ELF-1 (cell line): ENCODE data around the gene GABRR3.
A peak's percentile ranks its signal among the peaks of the same experiment; 100 is the strongest.

Experiments used
- DNase-seq: peaks from one replicate; pipeline ENCODE4 v3.0.0-alpha.2; 2016; ENCODE audit warnings: low read depth, low spot score

Gene GABRR3

DNA sequence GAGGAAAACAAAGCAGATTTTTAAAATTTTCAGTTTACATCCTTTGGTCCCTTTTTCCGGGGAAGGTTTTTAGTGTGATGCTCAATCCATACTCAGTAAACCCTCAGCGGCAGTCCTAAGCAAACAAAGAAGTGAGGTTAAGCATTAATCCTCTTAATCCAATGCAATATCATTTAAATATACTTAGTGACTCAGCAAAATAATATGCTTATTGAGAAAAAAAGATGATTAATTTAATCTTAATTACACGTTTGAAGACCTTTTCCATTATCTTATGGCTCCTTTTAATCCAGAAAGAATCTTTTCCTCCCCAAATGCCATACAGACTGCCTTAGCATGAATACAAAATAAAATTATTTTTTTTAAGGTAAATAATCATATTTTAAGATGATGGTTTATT is at the start of gene GABRR3:
GABRR3 (minus strand) TSS at position 108 of the 400 bp plus-strand sequence. CDS start 328 bp downstream, outside the sequence.
- DNase-seq: no peak

DNA sequence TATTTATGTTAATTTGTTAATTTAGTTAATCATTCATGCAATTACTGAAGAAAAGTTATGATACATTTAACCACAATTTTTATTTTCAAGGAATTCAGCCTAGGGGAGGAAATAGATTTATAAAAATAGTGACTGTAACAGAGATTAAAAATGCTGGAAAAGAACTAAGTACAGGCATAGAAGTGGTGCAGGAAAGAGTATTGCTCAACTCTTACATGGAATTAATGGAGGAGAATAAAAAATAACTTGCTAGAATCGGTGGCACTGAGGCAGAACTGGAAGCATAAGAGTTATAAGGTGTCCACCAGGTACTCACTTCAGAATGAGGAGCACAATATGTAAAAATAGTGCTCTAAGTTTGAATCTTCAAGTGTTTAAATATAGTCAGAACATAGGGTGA is 38.4 kb upstream of the GABRR3 start:
- DNase-seq: no peak

DNA sequence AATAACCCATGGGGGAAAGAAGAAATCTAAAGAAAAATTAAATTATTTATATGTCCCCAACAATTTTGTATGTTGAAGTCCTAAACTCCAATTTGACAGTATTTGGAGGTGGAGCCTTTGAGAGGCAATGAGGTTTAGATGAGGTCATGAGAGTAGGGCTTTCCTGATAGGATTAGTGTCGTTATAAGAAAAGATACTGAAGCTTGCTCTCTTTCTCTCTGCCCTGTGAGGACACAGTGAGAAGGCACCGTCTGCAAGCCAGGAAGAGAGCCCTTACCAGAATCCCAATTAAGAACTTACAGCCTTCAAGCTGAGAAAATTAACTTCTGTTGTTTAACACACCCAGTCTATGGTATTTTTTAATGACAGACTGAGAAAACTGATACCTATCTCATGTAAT is 35.7 kb upstream of the GABRR3 start:
- DNase-seq: no peak

DNA sequence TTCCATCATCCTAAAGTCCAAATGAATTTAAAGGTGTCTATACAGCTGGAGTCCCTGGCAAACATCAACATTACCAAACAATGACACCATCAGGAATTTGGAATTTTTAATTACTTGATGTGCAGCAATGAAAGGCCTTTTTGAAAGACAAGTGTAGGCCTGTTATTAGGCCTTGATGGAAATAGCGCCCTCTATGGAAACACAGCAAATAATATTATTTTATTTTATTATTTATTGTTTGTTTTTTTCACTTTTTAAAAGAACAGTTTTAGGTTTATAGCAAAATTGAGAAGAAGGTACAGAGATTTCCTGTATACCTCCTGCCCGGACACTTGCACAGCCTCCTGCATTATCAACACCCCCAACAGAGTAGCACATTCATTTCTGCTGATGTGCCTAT is 33.7 kb upstream of the GABRR3 start:
- DNase-seq: no peak

DNA sequence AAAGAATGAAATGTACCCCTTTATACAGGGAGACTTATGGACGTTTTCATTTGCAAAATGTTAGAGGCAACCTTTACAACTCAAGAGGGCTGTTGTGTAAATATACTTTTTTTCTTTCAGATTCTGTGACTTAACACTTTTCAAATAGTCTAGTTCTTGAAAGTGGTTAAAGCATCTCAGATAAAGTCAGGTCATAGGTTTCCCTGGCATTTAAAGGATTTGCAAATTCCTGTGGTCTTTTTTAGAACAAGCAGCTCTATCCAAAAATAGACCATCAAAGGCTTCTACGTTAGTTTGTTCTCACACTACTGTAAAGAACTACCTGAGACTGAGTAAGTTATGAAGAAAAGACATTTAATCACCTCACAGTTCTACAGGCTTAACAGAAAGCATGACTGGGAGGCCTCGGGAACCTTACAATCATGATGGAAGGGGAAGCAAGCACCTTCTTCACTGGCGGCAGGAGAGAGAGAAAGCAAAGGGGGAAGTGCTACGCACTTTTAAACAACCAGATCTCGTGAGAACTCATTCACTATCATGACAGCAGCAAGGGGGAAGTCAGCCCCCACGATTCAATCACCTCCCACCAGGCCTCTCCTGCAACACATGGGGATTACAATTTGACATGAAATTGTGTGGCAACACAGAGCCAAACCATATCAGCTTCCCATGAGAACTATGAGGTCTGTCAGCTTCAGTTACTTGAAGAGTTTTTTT is 23.3 kb upstream of the GABRR3 start:
- peak; percentile 37 for DNase-seq

DNA sequence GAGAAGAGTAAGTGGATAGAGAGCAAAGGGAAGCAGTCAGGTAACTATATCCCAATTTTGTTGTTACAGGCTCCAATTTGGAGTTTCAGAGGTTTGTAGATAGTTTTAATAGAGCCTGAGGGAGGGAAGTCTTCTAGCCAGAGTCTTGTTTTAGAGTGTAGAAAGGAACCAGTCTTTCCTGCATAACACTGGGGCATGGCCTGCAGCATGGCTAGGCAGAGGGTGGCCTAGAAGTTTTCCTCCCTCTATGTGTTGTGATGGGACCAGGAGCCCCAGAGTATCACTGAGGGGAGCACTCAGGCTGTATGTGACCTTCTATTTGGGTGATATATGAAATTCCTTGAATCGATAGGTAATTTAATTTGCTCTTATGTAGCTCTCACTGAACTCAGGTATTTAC is 22.5 kb upstream of the GABRR3 start:
- peak; percentile 77 for DNase-seq

GRCh38 chr3:98056035-98056434 is 20.9 kb upstream of the GABRR3 start:
- no peak for DNase-seq

- DNase-seq: no peak
These were observed 14.2 kb upstream of the GABRR3 start for GRCh38 chr3:98049271-98049670.

DNA sequence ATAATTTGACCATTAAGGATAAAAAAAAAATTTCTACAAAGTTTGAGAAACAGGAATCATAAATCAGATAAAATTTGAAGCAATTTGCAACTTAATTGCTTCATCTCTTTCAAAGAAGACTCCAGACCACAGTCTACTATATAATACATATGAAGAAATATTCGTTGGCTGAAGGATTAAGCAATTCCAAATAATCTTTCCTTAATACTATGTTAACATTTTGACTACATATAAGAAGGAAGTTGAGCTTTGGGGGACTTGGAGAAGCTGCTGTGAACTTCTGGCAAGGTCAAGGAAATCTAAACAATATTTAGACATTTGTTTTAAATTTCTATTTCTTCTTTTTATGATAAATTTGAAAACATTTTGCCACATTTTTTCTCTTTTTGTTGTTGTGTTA is 13.5 kb upstream of the GABRR3 start:
- DNase-seq: no peak

DNA sequence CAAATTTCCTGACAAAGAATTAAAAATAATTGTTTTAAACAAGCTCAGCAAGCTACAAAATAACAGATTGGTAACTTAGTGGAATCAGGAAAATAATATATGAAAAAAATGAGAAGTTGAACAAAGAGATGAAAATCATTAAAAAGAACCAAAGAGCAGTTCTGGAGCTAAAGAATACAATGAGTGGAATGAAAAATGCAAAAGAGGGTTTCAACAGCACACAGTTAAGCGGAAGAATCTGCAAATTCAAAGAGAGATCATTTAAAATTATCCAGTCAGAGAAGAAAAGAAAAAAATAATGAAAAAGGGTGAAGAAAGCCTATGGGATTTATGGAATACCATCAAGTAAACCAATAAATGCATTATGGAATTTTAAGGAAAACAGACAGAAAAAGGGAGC is 6.2 kb upstream of the GABRR3 start:
- no peak for DNase-seq

- DNase-seq: peak; percentile 87
These were observed 4.4 kb upstream of the GABRR3 start for GRCh38 chr3:98039322-98040024.

DNA sequence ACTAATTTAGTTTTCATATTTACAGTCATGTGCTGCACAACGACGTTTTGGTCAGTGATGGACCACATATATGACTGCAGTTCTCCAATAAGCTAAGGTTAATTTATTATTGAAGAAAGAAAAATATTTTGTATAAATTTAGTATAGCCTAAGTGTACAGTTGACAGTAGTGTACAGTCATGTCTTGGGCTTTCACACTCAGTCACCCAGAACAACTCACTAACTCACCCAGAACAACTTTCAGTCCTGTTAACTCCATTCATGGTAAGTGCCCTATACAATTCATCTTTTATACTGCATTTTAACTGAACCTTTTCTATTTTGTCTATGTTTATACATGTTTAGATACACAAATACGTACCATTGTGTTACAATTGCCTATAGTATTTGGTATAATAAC is 3.8 kb upstream of the GABRR3 start:
- no peak for DNase-seq

DNA sequence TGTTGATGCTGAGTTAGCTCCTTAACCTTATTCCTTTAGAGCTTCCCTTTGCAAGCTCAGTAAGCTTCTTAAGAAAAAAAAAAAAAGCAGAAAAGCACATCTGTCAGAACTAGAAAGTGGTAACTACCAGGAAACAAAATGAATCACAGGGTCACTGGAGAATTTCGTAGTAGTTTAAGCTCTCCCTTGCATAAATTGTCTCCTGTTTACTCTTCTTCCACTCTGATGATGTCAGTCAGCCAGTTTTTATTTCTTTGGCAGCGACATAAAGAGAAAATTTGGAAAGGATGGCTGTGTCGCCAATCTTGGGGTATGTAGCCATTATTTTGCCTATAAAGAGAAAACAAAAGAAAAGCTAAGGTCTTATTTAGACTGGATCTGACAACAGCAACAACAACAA is 3.2 kb upstream of the GABRR3 start:
- DNase-seq: no peak

GRCh38 chr3:98034486-98034885 is 629 bp downstream of the GABRR3 start:
- DNase-seq: no peak

- DNase-seq: no peak
These were observed 1.1 kb downstream of the GABRR3 start for GRCh38 chr3:98034036-98034435.

DNA sequence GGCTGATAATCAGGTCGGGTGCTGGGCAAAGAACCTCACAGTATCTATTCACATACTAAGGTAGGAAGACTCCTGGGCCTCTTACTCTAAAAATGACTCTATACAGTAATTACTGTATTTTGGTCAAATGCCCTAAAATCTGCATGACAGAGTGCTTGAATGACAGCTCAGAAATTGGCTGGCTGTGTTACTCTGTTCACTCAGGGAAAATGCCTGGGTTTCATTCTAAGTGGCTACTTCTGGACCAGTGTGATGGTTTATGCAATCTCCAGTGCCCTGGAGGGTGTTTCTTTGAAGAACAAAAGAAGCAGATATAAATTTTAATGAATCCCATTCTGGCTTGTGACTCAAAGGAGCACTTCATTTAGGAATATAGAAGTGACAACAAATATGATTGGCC is 2.2 kb downstream of the GABRR3 start:
- no peak for DNase-seq

DNA sequence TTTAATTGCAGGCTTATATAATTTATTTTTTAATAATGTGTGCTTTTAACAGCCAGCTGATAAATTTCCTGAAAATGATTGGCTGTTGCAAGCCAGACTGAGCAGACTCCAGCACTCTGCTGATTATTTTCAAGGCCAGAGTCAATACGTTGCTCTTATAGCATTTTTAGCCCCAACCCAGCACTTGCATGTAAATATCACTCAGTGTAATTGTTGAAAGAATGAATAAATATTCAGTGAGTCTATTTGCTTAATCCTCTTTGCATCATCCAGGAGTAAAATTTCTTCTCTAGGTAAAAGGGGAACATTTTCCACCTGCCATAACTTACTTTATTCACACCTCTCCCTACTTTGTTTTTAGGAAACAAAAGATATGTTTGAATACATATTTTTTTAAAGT is 2.9 kb downstream of the GABRR3 start:
- no peak for DNase-seq

GRCh38 chr3:98029083-98029482 is 6.0 kb downstream of the GABRR3 start:
- no peak for DNase-seq

DNA sequence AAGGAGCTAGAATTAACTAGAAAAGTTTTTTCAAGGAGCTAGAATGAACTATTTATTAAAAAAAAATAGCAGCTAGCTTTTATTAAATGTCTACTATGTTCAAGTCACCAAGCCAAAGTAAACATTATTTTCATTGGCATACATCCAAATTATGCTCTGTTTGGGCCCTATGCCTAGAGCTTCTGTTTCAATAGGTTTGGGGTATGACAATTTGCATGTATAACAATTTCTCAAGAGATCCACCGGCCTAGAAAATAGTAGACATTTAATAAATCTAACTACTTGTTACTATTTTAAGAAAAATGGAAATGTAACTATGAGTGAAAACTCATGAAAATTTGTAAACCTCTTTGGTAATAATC is 8.0 kb downstream of the GABRR3 start:
- DNase-seq: no peak

DNA sequence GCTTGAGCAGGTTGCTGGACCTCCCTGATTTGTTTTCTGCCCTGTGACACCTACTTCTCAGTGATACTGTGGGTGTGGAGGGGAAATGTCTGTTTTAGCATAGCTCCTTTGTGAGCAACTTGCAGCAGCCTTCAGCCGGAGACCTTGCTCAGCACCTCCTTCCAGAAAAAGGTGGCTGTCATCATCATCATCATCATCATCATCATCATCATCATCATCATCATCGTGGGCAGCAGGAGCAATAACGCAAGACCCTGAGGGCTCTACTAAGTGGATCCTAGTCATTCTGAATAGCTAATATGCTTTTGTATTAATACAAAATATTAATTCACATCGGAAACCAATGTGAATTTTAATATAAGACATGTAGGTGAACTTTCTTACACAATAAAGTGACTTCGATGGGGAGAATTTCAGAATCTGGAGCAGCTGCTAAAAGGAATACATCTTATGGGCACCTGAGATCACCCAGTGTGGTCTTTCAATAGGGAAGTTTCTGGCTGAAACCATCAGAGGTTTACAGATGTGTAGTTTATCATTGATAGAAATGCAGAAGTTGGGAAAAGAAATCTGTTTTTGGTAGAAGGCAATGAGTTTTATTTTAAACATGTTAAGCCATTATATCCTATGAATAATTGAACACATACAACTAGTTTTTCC is 8.6 kb downstream of the GABRR3 start:
- no peak for DNase-seq

DNA sequence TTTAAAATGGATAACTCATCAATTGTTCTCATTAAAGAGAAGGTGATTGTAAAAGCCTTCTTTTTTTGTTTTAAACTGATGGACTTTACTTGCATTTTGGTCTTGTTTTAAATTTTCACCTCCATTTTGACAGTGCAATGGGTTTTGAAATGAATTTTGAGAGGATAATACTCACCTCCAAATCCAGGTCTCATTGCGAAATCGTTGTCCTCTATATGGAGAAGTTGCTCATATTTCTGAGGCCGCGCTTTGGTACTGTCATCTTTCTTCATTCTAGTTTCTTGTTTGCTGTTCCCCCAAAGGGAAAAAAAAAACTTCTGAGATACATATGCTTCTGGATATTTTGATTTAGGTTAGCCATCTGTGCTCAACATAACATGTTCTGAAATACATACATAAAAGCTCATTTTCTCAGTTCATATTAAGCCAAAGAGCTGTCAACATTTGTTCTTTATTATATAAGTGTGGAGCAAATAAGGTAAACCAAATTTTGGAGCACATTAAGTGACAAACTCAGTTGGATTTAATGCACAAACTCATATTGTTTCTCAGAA is 9.6 kb downstream of the GABRR3 start:
- no peak for DNase-seq

DNA sequence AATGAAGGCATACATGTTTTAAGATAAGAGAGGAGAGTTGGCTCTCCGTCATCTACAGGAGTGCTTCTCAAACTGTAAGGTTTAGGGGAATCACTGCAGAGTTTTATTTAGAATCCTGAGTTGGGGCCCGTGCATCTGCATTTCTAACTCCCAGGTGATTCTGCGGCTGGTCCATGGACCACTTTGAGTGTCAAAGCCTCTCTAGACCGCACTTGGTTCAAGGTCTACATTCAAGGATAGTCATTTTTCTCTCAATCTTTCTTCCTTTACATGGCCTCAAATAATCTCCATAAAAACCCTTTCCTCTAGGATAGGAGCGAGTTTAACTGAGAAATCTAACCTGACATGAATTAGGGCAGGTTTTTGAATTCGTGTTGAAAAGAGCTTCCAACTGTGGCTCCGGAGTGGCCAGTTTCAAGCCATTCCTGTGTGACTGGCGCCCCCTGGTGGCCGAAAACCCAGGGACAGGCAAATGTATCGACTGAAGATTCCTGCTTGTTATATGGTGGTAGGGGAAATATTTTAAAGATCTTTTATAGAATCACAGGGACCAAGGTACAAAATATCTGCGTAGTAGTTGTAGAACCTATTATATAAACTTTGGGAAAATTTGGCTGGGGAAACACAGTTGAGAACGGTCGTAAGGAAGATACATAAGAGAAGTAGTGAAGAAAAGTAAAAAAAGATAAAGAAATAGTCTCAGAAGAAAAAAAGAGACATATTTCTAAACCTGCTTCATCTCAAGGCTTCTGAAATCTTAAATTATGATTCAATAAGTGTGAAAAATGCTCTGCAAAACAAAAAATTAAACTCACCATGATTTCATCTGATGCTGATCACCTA is 11.9 kb downstream of the GABRR3 start:
- DNase-seq: peak; percentile 80
